ENCODE measurements around the gene ARMC7. TPM values are rescaled to one million over a fixed set of nuclear protein-coding genes. Genes with fewer than 3 reads are reported as not detected.
"Not testable (repeated sequence)": the region's sequence is repeated elsewhere in the genome, so short reads cannot be mapped to it uniquely, and the experiment has no call there.

The ARMC7 gene
- total RNA-seq, 3 donors from 2014 or later (not counting 1 experiment from before 2014, with no cell fraction given) = 9.3 to 18.6 (median 11.3) TPM

- peaks cover 9% of the 10 kb centered on the region for H3K36me3 ChIP-seq (ENCODE audit: control insufficient read depth, insufficient read depth, low read length)
- no peak overlapping the region for H3K4me3 Mint-ChIP-seq
- H3K27ac Mint-ChIP-seq = no peak overlapping the region
- no peak for TF ChIP-seq CTCF (IDR thresholded peaks at IDR 0.05)
- no peaks in the 10 kb centered on the region for H3K9me3 Mint-ChIP-seq
- no peaks in the 10 kb centered on the region for H3K9me3 ChIP-seq (ENCODE audit: control insufficient read depth, insufficient read depth, low read length)
- 84% methylated on average over 7 of the region's 8 CpGs for WGBS (ENCODE audit: insufficient coverage)
- intact Hi-C loops (cut with micrococcal nuclease) = no loop called here
- H3K4me1 Mint-ChIP-seq = peaks cover 31 to 42% of the 10 kb centered on the region in 2 donors
- peaks cover 43% of the 10 kb centered on the region for H3K4me1 ChIP-seq (ENCODE audit: control insufficient read depth, insufficient read depth, low read length)
- no peak overlapping the region for H3K4me3 ChIP-seq (ENCODE audit: low read length)
- H3K27me3 Mint-ChIP-seq (ENCODE audit: low read depth in 2 of 2) = no peaks in the 10 kb centered on the region
- H3K36me3 Mint-ChIP-seq = no peaks in the 10 kb centered on the region
- H3K27me3 ChIP-seq (ENCODE audit: control insufficient read depth, insufficient read depth, low read length) = no peaks in the 10 kb centered on the region
- ATAC-seq (no peak), DNase-seq (no peak)
- no peak overlapping the region for H3K27ac ChIP-seq (ENCODE audit: low read length)
Observed at GRCh38 chr17:75126954-75127353, 17.2 kb downstream of the ARMC7 start.

GRCh38 chr17:75127936-75128335, 18.2 kb downstream of the ARMC7 start:
- not testable (repeated sequence) for H3K27ac ChIP-seq (ENCODE audit: low read length)

GRCh38 chr17:75128694-75129505, 19.1 kb downstream of the ARMC7 start:
- DNase-seq (no peak), ATAC-seq (no peak)
- Mint-ChIP-seq H3K4me3 (peak overlapping the region; percentile 89), H3K27ac (peak overlapping the region; percentile 53 to 59), H3K36me3 (no peaks in the 10 kb centered on the region), H3K9me3 (no peaks in the 10 kb centered on the region), H3K27me3 (ENCODE audit: low read depth in 2 of 2) (no peaks in the 10 kb centered on the region), H3K4me1 (peaks cover 30 to 38% of the 10 kb centered on the region in 2 donors)
- TF ChIP-seq CTCF (IDR thresholded peaks at IDR 0.05) = no peak
- Histone ChIP-seq H3K4me1 (ENCODE audit: control insufficient read depth, insufficient read depth, low read length) (peaks cover 44% of the 10 kb centered on the region), H3K27ac (ENCODE audit: low read length) (no peak overlapping the region), H3K4me3 (ENCODE audit: low read length) (no peak overlapping the region), H3K9me3 (ENCODE audit: control insufficient read depth, insufficient read depth, low read length) (no peaks in the 10 kb centered on the region), H3K27me3 (ENCODE audit: control insufficient read depth, insufficient read depth, low read length) (no peaks in the 10 kb centered on the region), H3K36me3 (ENCODE audit: control insufficient read depth, insufficient read depth, low read length) (peaks cover 9% of the 10 kb centered on the region)
- WGBS (ENCODE audit: insufficient coverage) = 96% methylated on average over 33 of the region's 33 CpGs
- intact Hi-C loops (cut with micrococcal nuclease) = no loop called here

More at GRCh38 chr17:75127936-75128335, 18.2 kb downstream of the ARMC7 start:
- 92% methylated on average over 5 of the region's 5 CpGs for WGBS (ENCODE audit: insufficient coverage)
- DNase-seq; H3K9me3 ChIP-seq (ENCODE audit: control insufficient read depth, insufficient read depth, low read length); H3K4me3 ChIP-seq (ENCODE audit: low read length); H3K9me3 Mint-ChIP-seq; ATAC-seq; intact Hi-C loops (cut with micrococcal nuclease); H3K27me3 ChIP-seq (ENCODE audit: control insufficient read depth, insufficient read depth, low read length); H3K27me3 Mint-ChIP-seq (ENCODE audit: low read depth in 2 of 2); H3K36me3 ChIP-seq (ENCODE audit: control insufficient read depth, insufficient read depth, low read length); H3K36me3 Mint-ChIP-seq: not testable (repeated sequence)
- Mint-ChIP-seq H3K4me3 (peak overlapping the region; percentile 14), H3K27ac (peak overlapping the region in 1 of 2 donors; percentile 29), H3K4me1 (peaks cover 31 to 42% of the 10 kb centered on the region in 2 donors)
- H3K4me1 ChIP-seq (ENCODE audit: control insufficient read depth, insufficient read depth, low read length) = peaks cover 47% of the 10 kb centered on the region

- Mint-ChIP-seq H3K27ac (peak overlapping the region; percentile 53 to 59), H3K9me3 (no peaks in the 10 kb centered on the region), H3K36me3 (no peaks in the 10 kb centered on the region), H3K27me3 (ENCODE audit: low read depth in 2 of 2) (no peaks in the 10 kb centered on the region), H3K4me3 (peak overlapping the region; percentile 89), H3K4me1 (peaks cover 23 to 32% of the 10 kb centered on the region in 2 donors)
- Histone ChIP-seq H3K27ac (ENCODE audit: low read length) (no peak overlapping the region), H3K9me3 (ENCODE audit: control insufficient read depth, insufficient read depth, low read length) (no peaks in the 10 kb centered on the region), H3K4me3 (ENCODE audit: low read length) (no peak overlapping the region), H3K27me3 (ENCODE audit: control insufficient read depth, insufficient read depth, low read length) (no peaks in the 10 kb centered on the region), H3K36me3 (ENCODE audit: control insufficient read depth, insufficient read depth, low read length) (peaks cover 9% of the 10 kb centered on the region), H3K4me1 (ENCODE audit: control insufficient read depth, insufficient read depth, low read length) (peaks cover 37% of the 10 kb centered on the region)
- DNase-seq (no peak), ATAC-seq (no peak)
- TF ChIP-seq CTCF (IDR thresholded peaks at IDR 0.05) = no peak
- intact Hi-C loops (cut with micrococcal nuclease) = no loop called here
- WGBS (ENCODE audit: insufficient coverage) = 92% methylated on average over 9 of the region's 9 CpGs
Observed at GRCh38 chr17:75129576-75129975, 19.8 kb downstream of the ARMC7 start.
